ENCODE measurements around the gene L3MBTL3. TPM values are rescaled to one million over a fixed set of nuclear protein-coding genes. Genes with fewer than 3 reads are reported as not detected.

Gene L3MBTL3
- total and polyA plus RNA-seq, 10 of the 15 experiments (the other 5 are each of a cell fraction or from before 2014, with no cell fraction given): 0.71 to 9.4 (median 6.2) TPM

DNA sequence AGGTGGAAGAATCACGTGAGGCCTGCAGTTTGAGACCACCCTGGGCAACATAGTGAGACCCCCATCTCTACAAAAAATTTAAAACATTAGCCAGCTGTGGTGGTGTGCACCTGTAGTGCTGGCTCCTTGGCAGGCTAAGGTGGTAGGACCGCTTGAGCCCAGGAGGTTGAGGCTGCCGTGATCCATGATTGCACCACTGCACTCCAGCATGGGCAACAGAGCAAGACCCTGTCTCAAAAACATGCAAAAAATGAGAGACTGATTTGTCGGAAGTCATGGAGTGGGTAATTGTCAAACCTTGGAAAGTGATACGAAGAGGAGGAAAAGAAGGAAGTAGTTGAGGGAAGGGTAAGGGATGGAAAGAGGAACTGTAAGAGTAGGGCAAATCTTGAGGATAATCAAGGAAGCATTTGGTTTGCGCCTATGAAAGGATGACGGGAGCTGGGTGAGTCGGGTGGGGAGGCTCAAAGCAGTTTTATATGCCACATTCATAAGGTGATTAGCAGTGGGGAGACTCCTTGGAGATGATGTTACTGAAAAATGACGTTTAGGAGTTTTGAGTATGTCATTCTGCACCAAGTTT lies 14.5 kb downstream of the L3MBTL3 start:
- no peak for TF ChIP-seq KLF5 (IDR thresholded peaks at IDR 0.05; ENCODE audit: partially characterized antibody)
- no peak for TF ChIP-seq RAD51 (IDR thresholded peaks at IDR 0.05)
- no peak for TF ChIP-seq PAX8 (IDR thresholded peaks at IDR 0.05)
- no peak for TF ChIP-seq HSF1 (IDR thresholded peaks at IDR 0.05; ENCODE audit: low read depth, low read length)
- no peak for TF ChIP-seq MTA2 (IDR thresholded peaks at IDR 0.05; ENCODE audit: low read depth)
- TF ChIP-seq SPI1 (IDR thresholded peaks at IDR 0.05; ENCODE audit: borderline replicate concordance, insufficient read depth, low read depth, low read length): no peak
- TF ChIP-seq BMI1 (IDR thresholded peaks at IDR 0.05; ENCODE audit: borderline replicate concordance): no peak
- no peak for TF ChIP-seq EZH2 (IDR thresholded peaks at IDR 0.05; ENCODE audit: borderline replicate concordance, control insufficient read depth, low read depth, low read length)
- H3K4me1 ChIP-seq (ENCODE audit: control insufficient read depth, insufficient read depth, low read length): peaks cover 6% of the 10 kb centered on the region; the same call in 1 of the 2 replicates
- WGBS (ENCODE audit: insufficient coverage, insufficient replicate concordance, low lambda C conversion rate, missing lambda C conversion rate): 89% methylated on average over 9 of the region's 9 CpGs

More for the DNA sequence above, 14.5 kb downstream of the L3MBTL3 start:
- no peak overlapping the region for H3K9ac ChIP-seq (ENCODE audit: control insufficient read depth, insufficient read depth, low read length)
- FAIRE-seq: no peak
- H3K4me2 ChIP-seq (ENCODE audit: control insufficient read depth, insufficient read depth): no peak overlapping the region
- intact Hi-C loops (cut with micrococcal nuclease; ENCODE audit: unreplicated experiment) (loop anchor here (10.0 kb wide), 1 partner anchor 722 kb away; no protein-coding TSS in a partner anchor), in situ Hi-C loops (cut with MboI) (no loop called here)
- no peaks in the 10 kb centered on the region for H3K27me3 ChIP-seq (replicated peaks in 1 of 2; ENCODE audit: control insufficient read depth in 2 of 2, insufficient read depth in 2 of 2, low read length in 1 of 2)
- ChIA-PET POLR2A (interaction anchor here (1.3 kb wide), 1 partner anchor 8 kb away, joined by 4 read pairs; no protein-coding TSS in a partner anchor), RAD21 (ENCODE audit: unreplicated experiment) (no interaction called here), CTCF (interaction anchor here (1.1 to 3.6 kb wide), 4 partner anchors 11 to 535 kb away, joined by 3 to 23 read pairs (median 4); no protein-coding TSS in a partner anchor), SMC1A (ENCODE audit: uncharacterized antibody, unreplicated experiment) (interaction anchor here (0.6 to 3.4 kb wide), 3 partner anchors 9 to 212 kb away, joined by 3 to 13 read pairs (median 4); no protein-coding TSS in a partner anchor)
- H3K36me3 ChIP-seq (ENCODE audit: control insufficient read depth in 2 of 2, insufficient read depth in 2 of 2, low read length in 1 of 2): no peaks in the 10 kb centered on the region
- H2AFZ ChIP-seq (ENCODE audit: control insufficient read depth, low read depth, low read length): no peak overlapping the region
- no peak overlapping the region for H3K4me3 ChIP-seq
- H3K79me2 ChIP-seq (ENCODE audit: control insufficient read depth, insufficient read depth, low read length): no peaks in the 10 kb centered on the region
- no peaks in the 10 kb centered on the region for H4K20me1 ChIP-seq (ENCODE audit: control insufficient read depth, insufficient read depth)
- ATAC-seq: no peak
- H3K27ac ChIP-seq (ENCODE audit: control insufficient read depth, insufficient read depth): no peak overlapping the region
- no TSS peak for BruUV-seq (replicated peaks)
- no peak for DNase-seq (ENCODE audit: low read depth, low spot score)
- H3K9me3 ChIP-seq (replicated peaks; ENCODE audit: control insufficient read depth, insufficient read depth, low read length): no peaks in the 10 kb centered on the region
